ENCODE measurements around the gene APLP1.

The APLP1 gene

GRCh38 chr19:35862528-35862927 is 5.8 kb upstream of the APLP1 start:
- no peak for DNase-seq
- Histone ChIP-seq H3K27me3 (ENCODE audit: insufficient read depth, low read length, poor library complexity) (peaks cover under 1% of the 10 kb centered on the region), H3K79me2 (ENCODE audit: insufficient read depth, low read length) (no peaks in the 10 kb centered on the region), H3K4me1 (ENCODE audit: insufficient read depth, low read length) (peaks cover 1% of the 10 kb centered on the region), H3K4me3 (ENCODE audit: low read depth in 1 of 2, low read length in 2 of 2) (no peak overlapping the region), H3K36me3 (ENCODE audit: insufficient read depth, low read length) (no peaks in the 10 kb centered on the region), H3K9ac (ENCODE audit: low read depth, low read length) (no peak overlapping the region), H4K20me1 (ENCODE audit: insufficient read depth, low read length) (no peaks in the 10 kb centered on the region), H3K9me3 (ENCODE audit: insufficient read depth, low read length, severe bottlenecking) (no peaks in the 10 kb centered on the region), H3K27ac (ENCODE audit: low read length) (no peak overlapping the region), H3K4me2 (ENCODE audit: insufficient read depth, low read length) (no peak overlapping the region), H2AFZ (ENCODE audit: low read depth, low read length) (no peak overlapping the region)
- no peak for TF ChIP-seq EZH2 (IDR thresholded peaks at IDR 0.05; ENCODE audit: borderline replicate concordance, low read depth, low read length, severe bottlenecking)
- TF ChIP-seq CTCF (IDR thresholded peaks at IDR 0.05; ENCODE audit: borderline replicate concordance, extremely low read depth, low read length, poor library complexity, severe bottlenecking), result no peak
- no peak for ATAC-seq (ENCODE audit: insufficient read depth, low read depth)

- no peaks in the 10 kb centered on the region for H3K36me3 ChIP-seq (ENCODE audit: insufficient read depth, low read length)
- H3K9me3 ChIP-seq (ENCODE audit: insufficient read depth, low read length, severe bottlenecking), result no peaks in the 10 kb centered on the region
- H2AFZ ChIP-seq (ENCODE audit: low read depth, low read length), result no peak overlapping the region
- no peak overlapping the region for H3K27ac ChIP-seq (ENCODE audit: low read length)
- no peaks in the 10 kb centered on the region for H4K20me1 ChIP-seq (ENCODE audit: insufficient read depth, low read length)
- H3K79me2 ChIP-seq (ENCODE audit: insufficient read depth, low read length), result no peaks in the 10 kb centered on the region
- no peak overlapping the region for H3K4me3 ChIP-seq (ENCODE audit: low read depth in 1 of 2, low read length in 2 of 2)
- H3K4me1 ChIP-seq (ENCODE audit: insufficient read depth, low read length), result peaks cover 2% of the 10 kb centered on the region
- H3K27me3 ChIP-seq (ENCODE audit: insufficient read depth, low read length, poor library complexity), result peaks cover 5% of the 10 kb centered on the region
- DNase-seq (no peak), ATAC-seq (ENCODE audit: insufficient read depth, low read depth) (no peak)
- TF ChIP-seq EZH2 (IDR thresholded peaks at IDR 0.05; ENCODE audit: borderline replicate concordance, low read depth, low read length, severe bottlenecking), result no peak
- TF ChIP-seq CTCF (IDR thresholded peaks at IDR 0.05; ENCODE audit: borderline replicate concordance, extremely low read depth, low read length, poor library complexity, severe bottlenecking), result no peak
- H3K9ac ChIP-seq (ENCODE audit: low read depth, low read length), result no peak overlapping the region
- H3K4me2 ChIP-seq (ENCODE audit: insufficient read depth, low read length), result no peak overlapping the region
Measured at GRCh38 chr19:35863018-35863417, 5.4 kb upstream of the APLP1 start.

GRCh38 chr19:35868823-35869326 is 501 bp downstream of the APLP1 start:
- DNase-seq (no peak), ATAC-seq (ENCODE audit: insufficient read depth, low read depth) (no peak)
- H3K4me3 ChIP-seq (ENCODE audit: low read depth in 1 of 2, low read length in 2 of 2), result peak overlapping the region in 1 of 2 experiments; percentile 39; a peak in 1 of 4 replicates
- H2AFZ ChIP-seq (ENCODE audit: low read depth, low read length), result no peak overlapping the region
- no peaks in the 10 kb centered on the region for H3K79me2 ChIP-seq (ENCODE audit: insufficient read depth, low read length)
- H3K9ac ChIP-seq (ENCODE audit: low read depth, low read length), result peak overlapping the region; percentile 28; the same call in 1 of the 2 replicates
- H3K27ac ChIP-seq (ENCODE audit: low read length), result no peak overlapping the region
- no peak for TF ChIP-seq EZH2 (IDR thresholded peaks at IDR 0.05; ENCODE audit: borderline replicate concordance, low read depth, low read length, severe bottlenecking)
- no peak for TF ChIP-seq CTCF (IDR thresholded peaks at IDR 0.05; ENCODE audit: borderline replicate concordance, extremely low read depth, low read length, poor library complexity, severe bottlenecking)
- no peaks in the 10 kb centered on the region for H3K9me3 ChIP-seq (ENCODE audit: insufficient read depth, low read length, severe bottlenecking)
- H3K4me2 ChIP-seq (ENCODE audit: insufficient read depth, low read length), result peak overlapping the region; percentile 58
- no peaks in the 10 kb centered on the region for H3K36me3 ChIP-seq (ENCODE audit: insufficient read depth, low read length)
- H3K4me1 ChIP-seq (ENCODE audit: insufficient read depth, low read length), result peaks cover 13% of the 10 kb centered on the region
- H4K20me1 ChIP-seq (ENCODE audit: insufficient read depth, low read length), result no peaks in the 10 kb centered on the region
- H3K27me3 ChIP-seq (ENCODE audit: insufficient read depth, low read length, poor library complexity), result peaks cover 14% of the 10 kb centered on the region
